GM19324 (cell line): ENCODE measurements around the gene PLEKHO2.

Experiments
- ATAC-seq: cut with Tn5 transposase; IDR thresholded peaks from one replicate; pipeline ENCODE4 v1.9.1; 2021; ENCODE audit warnings: mild to moderate bottlenecking, moderate library complexity; ENCODE audit not compliant: unreplicated experiment, low FRiP score

The PLEKHO2 gene

DNA sequence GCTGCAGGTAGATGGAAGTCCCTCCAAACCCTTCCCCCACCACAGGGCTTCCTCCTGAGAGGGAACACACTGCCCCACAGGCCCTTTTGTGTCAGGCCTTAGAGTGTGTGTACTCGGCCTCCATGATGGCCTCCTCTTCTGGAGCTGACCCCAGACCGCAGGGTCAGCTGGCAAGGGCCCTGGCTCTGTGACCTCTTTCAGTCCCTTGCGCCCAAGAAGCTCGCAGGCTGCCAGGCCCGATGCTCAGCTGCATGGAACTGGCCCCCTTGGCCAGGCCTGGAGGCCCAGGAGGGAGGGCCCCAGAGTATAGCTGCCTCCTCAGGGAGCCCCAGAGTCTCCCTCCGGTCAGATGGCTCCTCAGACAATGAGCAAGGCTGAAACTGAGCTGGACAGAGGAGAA is 46.6 kb downstream of the PLEKHO2 start:
- ATAC-seq, result no peak

DNA sequence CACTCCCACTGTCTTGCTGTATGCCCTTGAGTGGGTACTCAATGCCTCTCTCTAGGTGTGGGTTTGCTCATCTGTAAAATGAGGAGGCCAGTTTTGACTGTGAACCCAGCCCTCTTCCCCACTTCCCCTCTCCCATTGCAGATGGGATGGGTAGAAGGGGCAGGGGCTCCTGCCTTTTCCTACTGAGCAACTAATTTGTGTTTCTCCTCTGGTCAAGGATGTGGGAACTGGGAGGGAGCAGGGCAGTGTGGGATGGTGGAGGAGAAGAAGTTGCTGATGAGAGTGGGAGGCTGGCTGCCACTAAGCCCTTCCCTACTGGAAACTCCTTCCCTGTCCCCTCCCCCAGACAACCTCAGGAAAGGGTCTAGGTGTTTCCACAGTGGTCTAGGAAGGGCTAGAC is 49.8 kb downstream of the PLEKHO2 start:
- ATAC-seq, result no peak

DNA sequence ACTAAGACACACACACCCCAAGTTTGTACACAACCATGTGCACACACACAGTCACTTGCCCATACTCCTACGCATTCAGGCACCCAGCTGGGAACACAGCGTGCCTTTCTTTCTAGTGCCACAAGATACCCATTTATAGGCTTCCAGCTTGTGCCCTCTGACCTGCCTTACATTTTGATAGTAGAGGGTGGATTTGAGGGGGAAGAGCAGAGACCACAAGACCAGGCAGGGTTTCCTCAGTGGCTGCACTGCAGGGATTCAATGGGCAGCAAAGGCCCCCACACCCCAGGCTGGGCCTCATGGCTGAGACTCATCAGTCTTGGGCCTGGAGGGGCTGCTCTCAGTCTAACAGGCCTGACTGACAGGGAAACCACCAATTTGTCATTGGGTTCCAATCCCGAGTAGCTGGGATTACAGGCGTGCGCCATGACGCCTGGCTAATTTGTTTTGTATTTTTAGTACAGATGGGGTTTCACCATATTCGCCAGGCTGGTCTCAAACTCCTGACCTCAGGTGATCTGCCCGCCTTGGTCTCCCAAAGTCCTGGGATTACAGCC is 51.2 kb downstream of the PLEKHO2 start:
- ATAC-seq, result no peak

DNA sequence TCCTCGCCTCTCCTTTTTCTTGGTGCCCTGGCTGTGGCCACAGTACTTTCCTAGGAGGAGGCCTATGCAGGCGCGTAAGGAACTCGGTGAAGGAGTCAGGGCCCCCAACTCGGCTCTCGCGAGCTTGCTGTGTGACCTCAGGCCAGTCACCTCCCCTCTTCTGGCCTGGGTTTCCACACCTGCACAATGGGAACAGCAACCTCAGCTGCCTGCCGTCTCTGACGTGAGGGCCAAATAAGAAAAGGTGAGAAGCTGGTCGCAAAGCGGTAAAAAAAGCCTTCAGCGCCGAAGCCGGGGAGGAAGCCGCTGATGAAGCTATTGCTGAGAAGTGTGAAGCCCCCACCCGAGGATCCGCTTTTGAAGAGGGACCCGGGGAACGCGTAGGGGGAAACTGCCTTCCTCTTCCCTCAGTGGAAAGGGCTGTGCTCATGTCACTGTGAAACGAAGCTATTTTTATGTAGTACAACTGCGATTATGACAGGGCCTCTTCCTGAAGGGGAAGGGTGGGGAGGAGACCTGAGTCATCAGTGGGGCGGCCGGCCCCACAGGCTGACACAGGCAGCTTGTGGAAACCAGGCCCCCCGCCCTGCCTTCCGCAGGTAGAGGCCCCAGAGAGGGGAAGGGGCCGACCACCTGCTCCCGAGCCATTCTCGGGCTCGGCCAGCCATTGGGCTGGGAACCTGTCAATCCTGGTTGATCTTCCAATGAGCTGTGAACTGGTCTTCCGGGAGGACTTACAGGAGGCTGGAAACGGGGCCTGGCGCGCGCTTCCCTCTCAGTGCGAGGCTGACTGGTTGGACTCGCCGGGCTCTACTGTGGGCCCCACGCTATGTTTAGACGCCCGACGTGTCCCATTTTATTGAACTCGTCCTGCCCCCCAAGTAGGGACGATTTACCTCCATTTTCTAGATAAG is 52.0 kb downstream of the PLEKHO2 start:
- ATAC-seq, result peak; percentile 74

DNA sequence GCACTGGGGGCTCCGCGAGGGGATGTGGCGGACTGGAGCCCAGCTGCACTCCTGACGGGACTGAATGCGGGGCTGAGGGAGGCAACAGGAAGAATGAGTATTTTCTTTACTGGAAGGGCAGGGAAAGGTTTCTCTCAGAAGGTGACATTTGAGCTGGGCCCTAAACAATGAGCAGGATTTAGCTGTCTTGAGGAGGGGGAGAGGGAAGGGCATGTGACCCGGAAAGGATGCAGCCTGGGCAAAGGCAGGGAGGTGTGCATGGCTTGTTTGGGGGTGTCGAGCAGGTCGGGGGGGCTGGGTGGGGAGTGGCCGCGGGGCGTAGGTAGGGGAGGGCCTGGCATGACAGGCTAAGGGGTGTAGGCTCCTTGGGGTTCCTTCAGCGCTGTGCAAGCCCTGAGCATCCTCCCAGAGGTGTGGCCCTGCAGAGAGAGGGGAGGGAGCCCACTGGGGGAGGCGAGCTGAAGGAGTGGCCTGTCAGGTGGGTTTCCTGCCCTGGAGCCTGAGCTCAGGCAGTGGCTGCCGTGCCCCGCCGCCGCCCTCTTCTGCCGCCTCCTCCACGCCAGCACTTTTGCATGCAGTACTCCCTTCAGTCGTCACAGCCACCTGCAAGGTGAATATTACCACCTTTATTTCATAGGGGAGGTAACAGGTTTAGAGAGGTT is 52.8 kb downstream of the PLEKHO2 start:
- ATAC-seq, result peak; percentile 54

DNA sequence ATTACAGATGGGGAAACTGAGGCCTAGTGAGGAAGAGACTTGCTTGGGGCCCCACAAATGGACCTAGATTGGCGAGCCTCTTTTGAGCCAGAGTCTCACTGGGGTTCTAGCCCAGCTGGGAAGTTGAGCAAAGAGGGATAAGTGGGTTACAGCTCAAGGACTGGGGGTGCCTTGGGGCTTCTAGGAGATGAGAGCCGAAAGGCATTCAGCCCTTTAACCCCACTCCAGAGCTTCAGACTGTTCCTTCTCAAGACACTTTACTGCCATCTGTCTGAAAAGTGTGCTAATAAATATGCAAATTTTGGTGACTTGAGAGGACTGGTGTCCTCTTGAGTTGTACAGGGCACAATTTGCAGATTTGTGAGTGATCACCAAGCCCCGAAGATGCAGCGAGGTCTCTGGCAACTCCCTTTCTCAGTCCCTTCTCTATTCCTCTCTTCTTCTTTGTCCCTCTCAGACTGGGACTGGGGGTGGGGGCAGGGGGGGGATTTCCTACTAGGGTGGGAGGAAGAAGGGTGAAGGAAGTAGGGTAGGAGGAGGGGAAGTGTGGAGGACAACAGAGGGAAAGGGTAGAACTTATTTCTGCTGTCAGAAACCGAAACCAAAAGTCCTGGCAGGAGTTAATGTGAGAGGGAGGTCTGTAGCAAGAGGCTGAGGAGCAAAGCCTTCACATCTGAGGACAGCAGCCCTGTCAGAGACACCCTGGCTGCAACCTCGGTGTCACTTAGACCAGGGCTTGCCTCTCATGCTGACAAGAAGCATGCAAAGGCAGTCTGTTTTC is 53.8 kb downstream of the PLEKHO2 start:
- ATAC-seq, result peak; percentile 24

DNA sequence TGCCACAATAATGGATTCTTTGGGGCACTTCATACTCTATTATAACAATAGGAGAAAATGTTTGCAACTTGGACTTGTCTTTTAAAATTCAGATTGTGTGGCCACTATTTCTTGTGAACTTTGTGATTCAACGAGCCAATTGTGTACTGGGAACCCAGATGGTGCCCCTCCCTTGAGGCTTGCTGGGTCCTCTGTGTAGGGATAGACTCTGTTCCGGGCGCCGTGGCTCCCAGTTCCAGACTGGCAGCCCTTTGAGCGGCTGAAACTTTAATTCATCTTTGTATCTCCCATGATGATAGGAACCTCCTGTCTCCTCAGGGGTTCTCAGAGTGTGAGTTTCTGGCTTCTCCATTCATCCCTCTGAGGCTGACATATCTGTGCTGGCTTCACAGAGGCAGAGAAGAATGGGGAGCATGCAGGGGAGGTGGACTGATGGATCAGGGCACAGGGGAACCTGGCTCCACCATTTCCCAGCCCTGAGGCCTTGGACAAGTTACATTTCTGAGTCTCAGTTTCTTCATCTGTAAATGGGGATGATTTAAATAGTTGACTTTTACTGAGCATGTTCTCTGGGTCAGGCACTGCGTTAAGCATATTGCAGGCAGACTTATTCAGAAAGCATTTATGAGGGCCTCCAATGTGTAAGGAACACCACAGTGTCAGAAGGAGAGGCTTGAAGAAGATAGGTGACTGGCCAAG is 54.8 kb downstream of the PLEKHO2 start:
- no peak for ATAC-seq

DNA sequence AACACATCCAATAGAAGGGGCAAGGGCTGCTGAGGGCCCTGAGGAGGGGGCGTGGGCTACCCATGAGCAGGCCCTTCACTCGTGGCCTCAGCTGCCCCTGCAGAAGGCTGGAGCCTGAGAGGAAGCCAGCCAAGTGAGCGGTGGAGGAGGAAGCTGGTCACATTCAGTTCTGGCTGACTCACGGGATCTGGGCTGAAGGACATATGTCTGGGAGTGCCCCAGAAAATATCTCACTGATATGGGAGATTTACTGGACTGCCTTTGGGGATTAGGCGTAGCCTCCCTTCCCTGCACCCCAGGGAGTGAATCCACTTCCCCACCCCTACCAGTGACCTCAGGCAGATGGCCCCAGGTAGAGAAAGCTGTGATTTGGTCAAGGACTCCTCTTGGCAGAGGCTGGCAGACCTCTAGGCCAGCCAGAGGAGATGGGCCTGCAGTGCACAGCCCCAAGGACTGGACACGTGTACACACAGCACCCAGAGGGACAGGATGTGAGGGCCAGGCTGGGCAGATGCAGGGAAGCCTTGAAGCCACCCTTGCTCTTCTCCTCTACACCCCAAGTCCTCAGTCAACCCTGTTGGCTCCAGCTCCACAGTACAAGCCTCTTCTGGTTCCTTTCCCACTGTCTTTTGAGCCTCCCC is 55.8 kb downstream of the PLEKHO2 start:
- no peak for ATAC-seq

DNA sequence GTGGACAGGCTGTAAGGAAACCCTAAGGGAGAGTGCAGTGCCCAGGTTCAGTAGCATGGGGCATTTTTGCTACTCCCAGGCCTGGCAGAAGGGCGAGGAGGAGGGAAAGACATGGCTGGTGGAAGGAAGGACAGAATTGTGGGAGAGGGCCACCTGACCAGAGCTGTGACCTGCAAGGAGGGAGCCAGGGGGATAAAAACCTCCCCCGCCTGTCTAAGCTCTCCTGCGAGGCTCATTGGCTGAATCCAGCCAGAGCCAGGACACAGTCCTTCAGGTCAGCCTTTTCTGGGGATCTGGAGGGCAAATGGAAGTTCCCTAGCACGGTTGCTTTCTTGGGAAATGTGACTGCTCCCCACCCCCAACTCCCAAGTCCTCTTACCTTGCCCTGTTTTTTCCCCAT is 56.7 kb downstream of the PLEKHO2 start:
- ATAC-seq, result no peak

DNA sequence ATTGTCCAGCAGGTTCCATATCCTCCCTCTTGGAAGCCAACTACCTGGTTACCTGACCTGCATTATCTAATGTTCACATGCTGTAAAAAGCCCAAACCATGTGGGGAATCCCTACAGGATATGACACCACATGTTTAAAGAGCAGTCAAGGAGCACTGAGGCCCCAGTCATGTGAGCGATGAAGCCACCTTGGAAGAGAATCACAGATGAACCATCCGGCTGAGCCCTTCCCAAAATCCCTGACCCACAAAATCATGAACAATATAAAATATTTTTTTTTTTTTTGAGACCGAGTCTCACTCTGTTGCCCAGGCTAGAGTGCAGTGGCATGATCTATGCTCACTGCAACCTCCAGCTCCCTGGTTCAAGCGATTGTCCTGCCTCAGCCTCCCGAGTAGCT is 59.4 kb downstream of the PLEKHO2 start:
- no peak for ATAC-seq

DNA sequence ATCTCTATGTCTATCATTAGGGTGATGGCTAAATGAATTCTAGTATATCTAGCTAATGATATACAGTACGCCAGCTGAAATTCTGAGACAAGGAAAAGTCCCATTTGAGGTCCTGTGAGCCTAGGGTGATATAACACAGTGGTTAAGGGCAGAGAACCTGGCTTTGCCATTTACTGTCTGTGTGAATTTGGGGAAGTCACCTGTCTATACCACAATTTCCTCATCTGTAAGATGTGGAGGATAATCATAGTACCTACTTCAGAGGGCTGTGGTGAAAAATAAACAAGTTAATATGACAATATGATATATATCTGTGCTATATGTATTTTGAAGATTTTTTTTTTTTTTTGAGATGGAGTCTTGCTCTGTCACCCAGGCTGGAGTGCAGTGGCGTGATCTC is 60.2 kb downstream of the PLEKHO2 start:
- no peak for ATAC-seq

DNA sequence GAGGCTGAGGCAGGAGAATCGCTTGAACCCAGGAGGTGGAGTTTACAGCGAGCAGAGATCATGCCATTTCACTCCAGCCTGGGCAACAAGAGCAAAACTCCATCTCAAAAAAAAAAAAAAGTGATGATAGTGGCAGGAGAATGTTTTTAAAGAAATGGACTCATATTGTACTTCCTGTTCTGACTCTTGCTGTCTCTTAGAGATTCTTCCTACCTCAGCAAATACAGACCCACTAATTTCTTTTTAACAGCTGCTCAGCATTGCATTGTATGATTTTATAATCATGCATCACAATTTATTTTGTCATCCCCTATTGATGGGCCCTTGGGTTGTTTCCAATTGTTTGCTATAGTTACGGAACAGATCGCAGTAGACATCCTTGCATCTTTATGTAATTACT is 61.1 kb downstream of the PLEKHO2 start:
- no peak for ATAC-seq

DNA sequence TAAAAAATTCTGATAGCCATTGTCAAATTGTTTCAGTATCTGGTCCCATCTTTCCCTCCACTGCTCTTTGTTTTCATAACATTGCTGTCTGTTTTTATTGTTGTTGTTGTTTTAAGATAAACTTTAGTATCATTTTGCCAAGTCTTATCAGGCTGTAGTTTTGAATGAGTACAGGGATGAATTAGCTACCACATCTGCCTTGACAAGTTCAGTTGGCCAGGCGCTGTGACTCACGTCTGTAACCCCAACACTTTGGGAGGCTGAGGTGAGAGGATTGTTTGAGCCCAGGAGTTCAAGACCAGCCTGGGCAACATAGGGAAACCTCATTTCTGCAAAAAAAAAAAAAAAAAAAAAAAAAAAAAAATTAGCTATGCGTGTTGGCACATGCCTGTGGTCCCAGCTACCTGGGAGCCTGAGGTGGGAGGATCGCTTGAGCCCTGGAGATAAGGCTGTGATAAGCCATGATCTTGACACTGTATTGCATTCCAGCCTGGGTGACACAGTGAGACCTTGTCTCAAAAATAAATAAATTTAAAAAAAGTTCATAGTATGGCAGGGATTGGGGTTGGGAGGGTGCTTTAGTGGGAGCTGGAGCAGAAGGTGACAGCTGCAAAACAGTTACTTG is 61.7 kb downstream of the PLEKHO2 start:
- ATAC-seq, result no peak

DNA sequence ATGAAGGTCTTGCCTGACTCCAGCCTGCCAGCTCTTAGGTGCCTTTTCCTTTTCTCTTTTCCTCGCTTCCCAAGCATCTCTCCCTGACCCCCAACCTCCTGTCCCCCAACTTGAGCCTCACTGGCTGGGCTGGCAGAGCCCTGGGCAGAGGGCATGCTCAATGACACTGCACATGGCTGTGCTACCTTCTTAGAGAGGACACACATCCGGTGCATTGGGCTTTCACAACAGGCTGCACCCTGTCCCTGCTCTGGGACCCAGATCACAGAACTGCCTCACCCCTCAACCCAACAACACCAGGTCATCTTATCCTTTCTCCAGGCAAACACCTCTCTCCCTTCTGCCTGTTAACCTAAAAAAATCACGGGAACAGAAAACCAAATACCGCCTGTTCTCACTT is 62.5 kb downstream of the PLEKHO2 start:
- ATAC-seq, result no peak

DNA sequence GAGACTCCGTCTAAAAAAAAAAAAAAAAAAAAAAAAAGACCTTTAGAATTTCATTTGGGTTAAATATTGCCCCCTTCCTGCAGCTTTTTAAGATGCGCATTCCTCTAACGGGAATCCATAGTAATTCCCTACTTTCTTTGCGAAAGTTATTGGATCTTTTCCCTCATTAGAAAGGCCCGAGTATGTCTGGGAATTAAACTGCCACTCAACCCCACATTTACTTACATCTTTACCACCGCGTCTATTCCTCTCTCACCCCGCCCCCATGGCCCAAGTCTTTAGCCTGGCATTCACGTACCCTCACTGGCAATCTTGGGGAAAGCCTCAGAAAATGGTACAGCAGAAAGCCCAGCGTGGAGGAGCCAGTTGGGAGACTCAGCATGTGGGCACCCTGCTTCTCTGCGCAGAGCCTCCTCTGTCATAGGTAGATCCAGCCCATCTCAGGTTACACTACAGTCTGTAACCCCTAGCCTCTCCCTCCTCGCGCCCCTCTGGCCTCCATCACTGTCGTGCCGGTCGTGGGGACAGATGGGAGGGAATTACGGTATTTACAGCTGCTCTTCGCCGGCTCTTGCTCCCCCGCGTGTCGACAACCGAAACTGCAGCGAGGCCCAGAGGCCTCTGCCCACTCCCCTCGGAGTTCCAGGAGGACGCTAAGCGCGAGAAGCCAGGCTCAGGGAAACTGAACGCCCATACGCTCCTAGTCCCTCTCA is 63.6 kb downstream of the PLEKHO2 start:
- ATAC-seq, result no peak

DNA sequence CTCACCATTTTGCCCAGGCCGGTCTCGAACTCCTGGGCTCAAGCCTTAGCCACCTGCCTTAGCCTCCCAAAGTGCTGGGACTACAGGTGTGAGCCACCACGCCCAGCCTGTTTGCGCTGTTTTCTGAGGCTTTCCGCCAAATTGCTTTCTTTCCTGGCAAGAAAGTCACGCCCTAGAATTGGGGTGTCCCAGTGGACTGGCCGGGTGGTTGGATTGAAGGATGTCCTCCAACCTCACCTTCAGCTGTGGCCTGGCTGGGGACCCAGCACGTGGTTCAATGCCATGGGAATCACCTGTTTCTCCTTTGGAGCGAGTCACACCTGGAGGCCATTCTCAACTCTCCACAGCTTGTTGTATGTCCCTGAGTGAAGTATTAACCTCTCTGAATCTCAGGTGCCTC is 64.2 kb downstream of the PLEKHO2 start:
- no peak for ATAC-seq

DNA sequence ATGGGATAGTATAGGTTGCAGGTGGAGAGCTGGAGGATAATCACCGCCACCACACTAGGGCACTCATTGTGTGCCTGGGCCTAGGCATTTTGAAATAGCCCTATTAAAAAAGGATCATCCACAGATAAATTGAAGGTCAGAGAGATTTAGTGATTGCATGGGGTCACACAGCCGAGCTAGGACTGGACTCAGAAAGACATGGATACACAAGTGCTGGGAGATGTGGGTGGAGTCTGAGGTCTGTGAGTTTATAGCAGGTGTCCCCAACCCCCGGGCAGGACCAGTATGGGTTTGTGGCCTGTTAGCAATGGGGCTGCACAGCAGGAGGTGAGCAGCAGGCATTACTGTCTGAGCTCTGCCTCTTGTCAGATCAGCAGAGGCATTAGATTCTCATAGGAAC is 64.7 kb downstream of the PLEKHO2 start:
- no peak for ATAC-seq

DNA sequence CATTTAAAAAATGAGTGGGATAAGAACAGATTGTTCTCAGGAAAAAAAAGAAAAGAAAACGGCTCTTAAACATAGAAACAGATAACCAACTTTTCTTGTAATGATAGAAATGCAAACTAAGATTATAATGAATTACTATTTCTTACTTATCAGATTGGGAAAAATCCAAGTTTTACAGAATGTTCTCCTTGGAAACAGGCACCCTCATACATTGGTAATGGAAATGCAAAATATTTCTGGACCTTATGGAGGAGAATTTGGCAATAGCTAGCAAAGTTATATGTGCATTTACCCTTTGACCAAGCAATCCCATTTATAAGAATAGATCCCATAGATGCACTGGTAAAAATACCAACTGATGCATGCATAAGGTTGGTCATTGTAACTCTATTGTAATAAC is 66.3 kb downstream of the PLEKHO2 start:
- ATAC-seq, result no peak

DNA sequence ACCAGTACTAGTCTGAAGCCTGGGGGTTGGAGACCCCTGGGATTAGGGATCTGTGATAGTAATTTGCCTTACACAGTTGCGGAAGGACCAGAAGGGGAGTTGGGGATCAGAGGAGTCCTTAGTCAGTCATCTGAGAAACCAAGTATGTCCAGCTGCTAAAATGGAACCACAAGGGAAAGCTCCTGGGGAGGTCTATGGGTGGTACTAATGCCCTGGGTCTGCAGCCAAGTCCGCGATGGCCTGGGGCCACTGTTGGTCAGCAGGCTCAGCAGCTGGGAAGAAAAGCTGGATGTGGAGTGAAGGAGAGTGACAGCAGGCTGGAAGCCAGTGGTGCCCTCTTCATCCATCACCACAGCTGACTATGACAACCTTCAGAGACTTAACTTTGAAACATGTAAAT is 67.8 kb downstream of the PLEKHO2 start:
- no peak for ATAC-seq
